NCI-H510A treated with DMSO at 0.1 percent for 48 hours (cell line): Measurements from ENCODE around the gene ZNF846.
"Not testable (repeated sequence)": the region's sequence is repeated elsewhere in the genome, so short reads cannot be mapped to it uniquely, and the experiment has no call there.

ENCODE experiments used
- DNase-seq: peaks from one replicate; lab custom pipeline; 2025; lab: John Stamatoyannopoulos, UW

The ZNF846 gene

GRCh38 chr19:9784163-9784496, 15.6 kb upstream of the ZNF846 start:
- not testable (repeated sequence) for DNase-seq

DNA sequence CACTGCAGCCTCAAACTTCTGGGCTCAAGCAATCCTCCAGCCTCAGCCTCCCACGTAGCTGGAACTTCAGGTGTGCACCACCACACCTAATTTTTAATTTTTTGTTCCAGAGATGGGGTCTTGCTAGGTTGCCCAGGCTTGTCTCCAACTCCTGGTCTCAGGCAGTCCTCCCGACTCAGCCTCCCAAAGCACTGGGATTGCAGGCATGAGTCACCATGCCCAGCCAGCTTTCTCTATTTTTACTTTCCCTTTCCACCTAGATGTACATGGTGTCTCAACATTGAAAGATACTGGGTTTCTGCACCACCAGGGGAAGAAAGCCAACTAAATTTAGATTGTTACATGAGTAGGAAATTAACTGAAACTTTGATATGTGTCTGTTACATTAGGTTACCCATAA, 13.8 kb upstream of the ZNF846 start:
- DNase-seq: no peak

DNA sequence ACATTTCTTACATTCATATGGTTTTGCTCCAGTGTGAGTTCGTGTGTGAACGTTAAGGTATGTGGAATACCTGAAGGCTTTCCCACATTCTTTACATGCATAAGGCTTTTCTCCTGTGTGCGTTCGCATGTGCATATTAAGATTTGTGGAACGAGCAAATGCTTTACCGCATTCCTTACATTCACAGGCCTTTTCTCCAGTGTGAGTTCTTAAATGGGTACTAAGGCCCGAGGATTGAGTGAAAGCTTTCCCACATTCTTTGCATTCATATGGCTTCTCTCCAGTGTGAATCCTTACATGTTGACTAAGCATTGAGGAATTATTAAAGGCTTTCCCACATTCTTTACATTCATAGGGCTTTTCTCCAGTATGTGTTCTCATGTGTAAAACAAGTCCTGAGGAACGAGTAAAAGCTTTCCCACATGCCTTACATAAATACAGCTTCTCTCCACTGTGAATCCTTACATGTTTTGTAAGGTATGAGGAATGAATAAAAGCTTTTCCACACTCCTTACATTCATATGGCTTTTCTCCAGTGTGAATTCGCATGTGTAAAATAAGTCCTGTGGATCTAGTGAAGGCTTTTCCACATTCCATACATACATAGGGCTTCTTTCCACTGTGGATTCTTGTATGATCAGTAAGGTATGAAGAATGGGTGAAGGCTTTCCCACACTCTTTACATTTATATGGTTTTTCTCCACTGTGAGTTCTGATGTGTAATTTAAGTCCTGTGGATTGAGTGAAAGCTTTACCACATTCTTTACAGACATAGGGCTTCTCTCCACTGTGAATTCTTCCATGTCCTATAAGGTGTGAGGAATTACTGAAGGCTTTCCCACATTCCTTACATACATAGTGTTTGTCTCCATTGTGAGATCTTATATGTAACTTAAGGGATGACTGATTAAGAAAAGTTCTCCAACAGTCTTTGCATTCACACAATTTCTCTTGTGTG, 10.7 kb downstream of the ZNF846 start:
- DNase-seq: no peak

- DNase-seq: no peak
These were observed 15.7 kb downstream of the ZNF846 start for GRCh38 chr19:9752701-9753443.

GRCh38 chr19:9751446-9751845, 17.1 kb downstream of the ZNF846 start:
- DNase-seq: no peak

GRCh38 chr19:9741476-9742171, 26.9 kb downstream of the ZNF846 start:
- no peak for DNase-seq

DNA sequence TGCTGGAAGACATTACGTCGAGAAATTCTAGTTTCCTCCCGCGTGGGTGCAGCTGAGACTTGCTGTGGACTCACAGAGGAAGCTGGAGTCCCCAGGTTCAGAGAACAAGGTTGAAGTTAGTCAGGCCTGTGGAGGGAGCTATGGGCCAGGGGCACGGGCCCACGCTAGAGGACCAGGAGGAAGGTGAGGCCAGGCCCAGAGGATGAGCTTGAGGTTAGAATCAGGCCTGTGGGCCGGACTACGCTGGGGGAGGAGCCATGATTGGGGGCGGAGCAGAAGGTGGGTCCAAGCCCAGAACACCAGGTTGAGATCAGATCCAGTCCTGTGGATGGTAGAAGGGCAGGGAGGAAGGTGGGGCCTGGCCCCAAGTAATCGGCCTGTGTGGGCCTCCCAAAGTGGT, 32.6 kb downstream of the ZNF846 start:
- no peak for DNase-seq

- DNase-seq: not testable (repeated sequence)
These were observed 38.5 kb downstream of the ZNF846 start for GRCh38 chr19:9730056-9730455.

DNA sequence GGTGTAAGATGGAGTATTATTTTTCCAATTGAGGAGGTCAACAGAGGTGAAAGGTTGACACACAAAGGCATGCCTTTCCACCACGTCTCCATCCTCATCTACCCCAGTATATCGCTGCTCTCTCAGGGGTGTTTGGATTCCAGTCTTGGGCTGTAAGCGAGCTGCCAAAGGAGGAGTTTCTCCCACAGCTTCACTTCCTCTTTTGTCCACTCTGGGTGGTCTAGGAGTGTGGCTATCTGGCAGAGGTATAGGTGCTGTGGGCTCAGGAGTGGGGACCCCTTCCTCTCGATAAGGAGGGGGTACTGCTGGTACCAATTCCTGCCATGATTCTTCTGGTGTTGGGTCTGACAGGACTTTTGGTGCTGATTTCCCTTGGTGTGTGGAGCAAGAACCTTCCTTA, 39.4 kb downstream of the ZNF846 start:
- no peak for DNase-seq

DNA sequence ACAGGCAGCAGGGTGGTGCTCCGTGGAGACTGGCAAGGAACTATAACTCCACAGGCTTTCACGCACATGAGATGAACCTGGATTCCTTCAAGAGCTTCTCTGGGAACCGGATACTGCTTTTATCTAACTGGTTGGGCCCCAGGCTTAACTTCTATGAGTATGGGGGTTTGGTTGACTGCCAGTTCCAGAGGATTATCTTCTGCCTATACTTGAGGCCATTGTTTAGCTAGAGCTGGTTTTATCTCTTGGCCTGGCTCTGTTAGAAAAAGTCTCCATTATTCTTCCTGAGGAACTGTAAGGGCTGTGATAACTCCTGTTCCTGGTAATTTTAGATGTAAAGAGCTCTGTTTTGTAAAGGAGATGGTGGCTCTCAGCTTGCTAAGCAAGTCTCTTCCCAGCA, 40.9 kb downstream of the ZNF846 start:
- DNase-seq: no peak

DNA sequence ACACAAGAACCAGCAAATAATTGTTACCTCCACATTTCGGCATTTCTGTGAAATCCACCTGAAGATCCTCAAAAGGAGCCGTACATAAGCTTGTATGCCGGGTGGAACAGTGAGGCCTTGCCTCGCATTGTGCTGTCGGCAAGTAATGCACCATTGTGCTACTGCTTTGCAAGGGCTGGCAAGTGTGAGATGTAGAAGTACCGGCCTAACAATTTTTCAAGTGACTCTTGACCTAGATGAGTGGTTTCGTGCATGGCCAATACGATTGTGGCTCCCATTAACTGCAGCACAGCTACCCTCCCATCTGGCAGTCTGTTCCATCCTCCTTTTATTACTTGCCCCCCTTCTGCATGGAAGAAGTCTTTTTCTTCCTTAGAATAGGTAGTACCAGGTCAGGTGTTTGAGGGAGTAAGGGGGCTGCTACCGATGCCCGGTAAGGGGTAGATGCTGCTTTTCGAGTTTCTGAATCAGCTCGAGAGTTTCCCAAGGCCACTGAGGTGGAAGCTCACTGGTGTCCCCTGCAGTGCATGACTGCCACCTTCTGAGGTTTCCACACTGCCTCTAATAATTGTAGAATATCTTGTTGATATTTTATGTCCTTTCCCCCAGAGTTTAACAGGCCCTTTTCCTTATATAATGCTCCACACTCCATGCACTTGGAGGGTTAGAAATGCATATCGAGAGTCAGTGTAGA, 42.9 kb downstream of the ZNF846 start:
- DNase-seq: peak; percentile 13

- no peak for DNase-seq
These were observed 44.4 kb downstream of the ZNF846 start for GRCh38 chr19:9724157-9724556.

DNA sequence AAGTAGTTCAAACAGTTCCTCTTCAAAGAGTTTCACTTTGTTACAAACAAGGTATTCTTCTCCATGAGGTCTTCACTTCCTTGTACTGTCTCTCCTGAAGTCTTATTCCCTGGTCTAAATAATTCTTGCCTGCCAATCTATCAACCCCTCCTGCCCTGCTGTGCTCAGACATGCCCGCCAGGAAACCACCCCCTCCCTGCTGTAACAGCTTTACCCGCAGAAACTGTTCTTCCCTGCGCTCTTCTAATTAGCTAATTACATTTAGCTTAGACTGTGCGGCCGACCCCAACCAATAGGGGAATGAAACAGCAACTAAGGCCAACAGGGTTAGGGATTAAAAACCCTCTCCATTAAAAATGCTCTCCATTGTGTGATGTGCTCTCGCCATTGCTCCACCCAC, 46.7 kb downstream of the ZNF846 start:
- DNase-seq: no peak

DNA sequence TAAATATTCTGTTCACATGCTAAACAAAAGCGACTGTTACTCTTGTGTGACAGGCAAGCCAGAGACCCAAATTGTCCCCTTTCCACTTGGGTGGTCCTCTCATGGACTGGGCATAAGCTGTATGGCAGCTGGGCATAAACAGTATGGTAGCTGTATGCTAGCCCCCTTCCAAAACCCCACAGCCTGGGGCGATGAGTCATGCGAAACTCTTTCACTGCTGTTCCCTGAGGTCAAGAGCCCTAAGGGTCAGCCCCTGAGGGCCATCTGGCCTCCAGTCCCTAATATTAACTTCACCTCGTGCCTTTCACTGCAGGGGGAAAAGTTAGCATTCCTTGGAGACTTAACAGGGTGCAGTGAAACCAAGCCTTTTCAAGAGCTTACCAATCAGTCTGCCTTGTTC, 48.0 kb downstream of the ZNF846 start:
- DNase-seq: no peak

DNA sequence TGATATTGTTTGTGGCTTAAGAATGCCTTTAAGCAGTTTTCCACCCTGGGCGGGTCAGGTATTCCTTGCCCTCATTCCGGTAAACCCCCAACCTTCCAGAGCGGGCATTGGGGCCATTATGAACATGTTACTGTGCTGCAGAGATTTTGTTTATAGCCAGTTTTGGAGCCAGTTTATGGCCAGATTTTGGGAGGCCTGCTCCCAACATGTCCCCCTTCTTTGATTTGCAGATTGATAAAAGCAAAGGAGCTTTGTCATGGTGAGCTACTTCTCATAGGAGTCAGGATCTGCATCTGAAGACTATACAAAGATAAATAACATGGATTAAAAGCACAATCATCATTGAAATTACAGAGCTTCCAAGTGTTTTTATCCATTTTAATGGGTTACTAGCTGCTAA, 56.7 kb downstream of the ZNF846 start:
- no peak for DNase-seq

DNA sequence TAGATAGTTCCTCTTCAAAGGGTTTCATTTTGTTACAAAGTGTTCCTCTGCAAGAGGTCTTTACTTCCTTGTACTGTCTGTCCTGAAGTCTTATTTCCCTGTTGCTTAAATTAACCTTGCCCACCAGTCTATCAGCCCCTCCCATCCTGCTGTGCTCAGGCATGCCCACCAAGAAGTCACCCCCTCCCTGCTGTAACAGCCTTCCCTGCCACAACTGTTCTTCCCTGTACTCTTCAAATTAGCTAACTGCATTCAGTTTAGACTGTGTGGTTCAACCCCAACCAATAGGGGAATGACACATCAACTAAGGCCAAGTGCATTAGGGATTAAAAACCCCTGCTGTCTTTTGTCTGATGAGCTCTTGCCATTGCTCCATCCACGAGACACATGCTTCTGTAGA, 59.2 kb downstream of the ZNF846 start:
- no peak for DNase-seq

GRCh38 chr19:9705836-9706235, 62.7 kb downstream of the ZNF846 start:
- DNase-seq: no peak

DNA sequence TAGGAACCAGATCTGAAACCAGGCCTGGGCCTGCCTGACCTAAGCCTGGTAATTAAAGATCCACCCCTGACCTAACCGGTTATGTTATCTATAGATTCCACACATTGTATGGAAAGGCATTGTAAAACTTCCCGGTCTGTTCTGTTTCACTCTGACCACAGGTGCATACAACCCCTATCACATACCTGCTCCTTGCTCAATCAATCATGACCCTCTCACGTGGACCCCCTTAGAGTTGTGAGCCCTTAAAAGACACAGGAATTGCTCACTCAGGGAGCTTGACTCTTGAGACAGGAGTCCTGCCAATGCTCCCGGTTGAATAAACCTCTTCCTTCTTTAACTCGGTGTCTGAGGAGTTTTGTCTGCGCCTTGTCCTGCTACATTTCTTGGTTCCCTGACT, 66.4 kb downstream of the ZNF846 start:
- no peak for DNase-seq
